ENCODE results near the gene RAB26.
"Not testable (repeated sequence)": the region's sequence is repeated elsewhere in the genome, so short reads cannot be mapped to it uniquely, and the experiment has no call there.

RAB26 gene

DNA sequence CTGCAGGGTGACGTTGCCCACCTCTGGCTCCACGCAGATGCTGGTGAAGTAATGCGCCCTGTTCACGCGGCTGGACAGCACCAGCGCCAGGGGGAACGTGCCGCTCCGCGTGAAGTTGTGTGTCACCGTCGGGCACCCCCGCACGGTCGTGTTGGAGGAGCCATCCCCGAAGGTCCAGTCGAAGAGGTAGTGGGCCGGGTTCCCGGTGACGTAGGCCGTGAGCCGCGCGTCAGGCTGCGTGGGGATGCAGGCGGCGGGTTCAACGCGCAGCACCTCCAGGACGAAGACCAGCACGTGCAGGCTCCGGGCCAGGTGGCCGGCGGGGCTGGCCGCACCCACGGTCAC lies 37.4 kb upstream of the RAB26 start:
- H3K27ac ChIP-seq; H3K9ac ChIP-seq (ENCODE audit: insufficient read length); H3K4me3 ChIP-seq; H3K36me3 ChIP-seq (ENCODE audit: insufficient read depth, low read length); H3K9me3 ChIP-seq (ENCODE audit: low read depth, low read length); DNase-seq (ENCODE audit: low read depth, low spot score): not testable (repeated sequence)

DNA sequence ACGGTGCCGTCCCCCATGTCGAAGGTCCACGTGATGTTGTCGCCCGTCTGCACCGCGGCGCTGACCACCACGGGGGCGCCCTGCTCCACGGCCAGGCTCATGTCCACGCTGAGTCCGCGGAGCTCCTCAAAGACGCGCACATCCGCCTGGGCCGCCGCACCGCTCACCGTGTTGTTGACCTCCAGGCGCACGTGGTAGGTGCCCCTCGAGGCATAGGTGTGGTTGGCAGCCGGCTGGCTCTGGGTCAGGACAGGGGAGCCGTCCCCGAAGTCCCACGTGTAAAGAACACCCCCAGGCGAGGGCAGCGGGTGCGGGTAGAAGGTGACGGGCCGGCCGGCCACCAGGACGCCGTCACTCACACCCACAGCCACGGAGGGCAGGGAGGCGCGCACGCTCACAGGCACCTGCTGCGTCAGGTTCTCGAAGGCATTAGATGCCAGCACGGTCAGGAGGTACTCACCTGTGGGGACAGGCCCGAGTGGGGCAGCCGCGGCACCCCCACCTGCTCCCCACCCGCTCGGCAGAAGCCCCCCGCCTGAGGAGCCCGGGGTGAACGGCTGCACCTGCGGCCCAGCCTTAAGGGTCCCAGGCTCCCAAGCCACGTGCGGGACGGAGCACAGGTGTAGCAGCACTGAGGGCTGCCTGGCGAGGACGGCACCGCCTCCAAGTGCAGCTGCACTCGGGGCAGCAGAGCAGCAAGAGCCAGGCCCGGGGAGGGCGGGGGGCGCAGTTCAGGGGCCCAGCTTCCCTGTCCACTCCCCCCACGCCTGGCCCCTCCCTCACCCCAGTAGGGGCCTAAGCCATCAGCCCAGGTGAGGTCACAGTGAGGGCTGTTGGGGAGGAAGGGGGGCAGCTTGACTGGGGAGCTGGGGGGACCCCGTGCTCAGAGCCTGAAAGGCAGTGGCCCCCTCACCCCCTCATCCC lies 36.8 kb upstream of the RAB26 start:
- not testable (repeated sequence) for DNase-seq (ENCODE audit: low read depth, low spot score); H3K9me3 ChIP-seq (ENCODE audit: low read depth, low read length); H3K4me3 ChIP-seq; H3K27ac ChIP-seq; H3K36me3 ChIP-seq (ENCODE audit: insufficient read depth, low read length); H3K9ac ChIP-seq (ENCODE audit: insufficient read length)

DNA sequence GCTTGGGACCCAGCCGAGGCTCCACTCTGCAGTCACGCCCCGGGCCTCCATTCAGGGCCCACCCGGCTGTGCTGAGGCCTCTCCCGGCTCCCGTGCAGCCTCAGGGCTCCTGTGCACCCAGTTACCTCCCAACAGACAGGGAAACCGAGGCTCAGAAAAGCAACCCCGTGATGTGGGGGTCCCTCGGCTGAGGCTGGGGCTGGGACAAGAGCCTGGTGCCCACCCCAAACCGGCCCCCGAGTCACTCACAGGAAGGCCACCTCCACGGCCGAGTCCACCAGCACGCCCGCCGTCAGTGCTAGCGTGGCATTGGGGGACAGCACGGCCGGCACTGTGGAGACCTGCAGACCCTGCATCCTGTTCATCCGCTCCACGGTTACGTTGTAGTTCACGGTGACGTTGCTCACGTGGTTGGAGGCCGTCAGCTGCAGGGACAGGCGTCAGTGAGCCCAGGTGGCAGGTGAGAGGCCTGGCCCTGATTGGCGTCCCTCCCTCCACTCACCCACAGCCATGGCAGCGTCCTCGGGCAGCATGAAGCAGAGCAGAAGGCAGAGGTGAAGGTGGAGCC lies 35.8 kb upstream of the RAB26 start:
- DNase-seq (ENCODE audit: low read depth, low spot score); H3K36me3 ChIP-seq (ENCODE audit: insufficient read depth, low read length); H3K9ac ChIP-seq (ENCODE audit: insufficient read length); H3K27ac ChIP-seq; H3K4me3 ChIP-seq; H3K9me3 ChIP-seq (ENCODE audit: low read depth, low read length): not testable (repeated sequence)

DNA sequence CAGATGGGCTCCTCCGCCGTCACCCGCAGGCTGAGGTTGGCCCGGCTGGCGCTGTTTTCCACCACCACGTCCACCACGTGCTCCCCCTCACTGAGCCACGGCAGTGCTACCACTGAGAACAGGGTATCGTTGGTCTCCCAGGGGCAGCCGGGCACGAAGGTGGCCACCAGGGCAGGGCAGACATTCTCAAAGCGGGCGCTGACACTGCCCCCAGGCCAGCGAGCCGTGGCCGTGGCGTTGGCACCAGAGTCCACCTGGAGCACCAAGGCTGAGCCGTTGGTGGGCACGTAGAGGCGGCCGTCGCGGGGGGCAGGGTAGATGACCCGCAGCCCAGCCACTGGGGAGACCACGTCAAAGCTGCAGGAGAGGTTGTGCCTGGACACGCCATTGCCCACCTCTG lies 34.2 kb upstream of the RAB26 start:
- not testable (repeated sequence) for H3K4me3 ChIP-seq; H3K27ac ChIP-seq; DNase-seq (ENCODE audit: low read depth, low spot score); H3K36me3 ChIP-seq (ENCODE audit: insufficient read depth, low read length); H3K9ac ChIP-seq (ENCODE audit: insufficient read length); H3K9me3 ChIP-seq (ENCODE audit: low read depth, low read length)

DNA sequence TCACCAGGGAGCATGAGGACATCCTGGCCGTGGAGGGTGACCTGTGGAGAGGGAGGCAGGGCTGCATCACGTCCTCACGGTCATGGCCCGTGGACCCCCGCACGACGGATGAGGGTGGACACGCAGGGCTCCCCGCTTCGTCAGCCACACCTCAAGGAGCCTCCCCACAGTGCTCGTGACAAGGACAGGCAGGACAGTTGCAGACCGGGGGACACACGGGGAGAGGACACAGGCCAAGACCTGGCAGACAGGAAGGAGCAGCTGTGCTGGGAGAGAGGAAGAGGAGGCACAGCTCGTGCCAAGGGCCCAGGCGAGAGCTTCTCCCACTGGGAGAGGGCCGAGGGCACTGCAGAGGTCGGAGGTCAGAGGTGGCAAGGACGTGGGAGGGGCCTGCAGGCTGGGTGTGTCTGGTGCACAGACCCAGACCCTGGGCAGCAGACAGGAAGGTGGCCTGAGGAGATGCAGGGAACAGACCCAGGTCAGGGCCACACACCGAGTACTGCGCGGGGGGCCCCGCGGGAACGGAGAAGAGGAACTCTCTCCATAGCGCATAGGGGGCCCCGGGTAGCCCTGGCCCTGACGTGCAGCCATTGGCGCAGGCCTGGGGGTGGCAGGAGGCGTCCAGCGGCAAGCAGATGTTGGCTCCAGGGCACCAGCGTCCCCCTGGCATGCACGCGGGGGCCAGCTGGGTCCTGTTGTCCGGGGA lies 33.4 kb upstream of the RAB26 start:
- H3K9me3 ChIP-seq (ENCODE audit: low read depth, low read length); H3K27ac ChIP-seq; H3K4me3 ChIP-seq; DNase-seq (ENCODE audit: low read depth, low spot score); H3K36me3 ChIP-seq (ENCODE audit: insufficient read depth, low read length); H3K9ac ChIP-seq (ENCODE audit: insufficient read length): not testable (repeated sequence)

DNA sequence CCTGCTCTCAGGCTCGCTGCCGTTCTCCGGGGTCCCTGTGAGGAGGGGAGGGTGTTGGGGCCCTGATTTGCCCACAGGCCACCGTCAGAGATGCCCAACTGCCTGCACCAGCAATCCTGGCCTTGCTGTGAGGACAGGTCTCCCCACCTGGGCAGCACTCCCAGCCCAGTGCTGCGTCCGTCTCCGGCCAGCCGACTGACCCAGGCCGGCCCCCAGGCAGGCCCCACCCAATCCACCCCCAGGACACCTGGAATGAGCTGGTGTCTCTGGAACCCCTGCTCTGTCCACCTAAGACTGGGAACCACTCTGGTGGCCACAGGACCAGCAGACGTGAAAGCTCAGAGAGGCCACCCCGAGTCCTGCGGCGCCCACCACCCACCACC lies 32.8 kb upstream of the RAB26 start:
- TF ChIP-seq POLR2AphosphoS5 (IDR thresholded peaks at IDR 0.05; ENCODE audit: borderline replicate concordance, low read depth, low read length): no peak
- TF ChIP-seq EZH2 (IDR thresholded peaks at IDR 0.05): no peak
- TF ChIP-seq FOXP2 (optimal IDR thresholded peaks at IDR 0.05; ENCODE audit: control extremely low read depth, extremely low read length, insufficient read depth): no peak
- H3K4me3 ChIP-seq: no peak overlapping the region
- no peaks in the 10 kb centered on the region; the same call in 1 of the 2 replicates for H3K36me3 ChIP-seq (ENCODE audit: insufficient read depth, low read length)
- H3K27ac ChIP-seq: no peak overlapping the region
- no peak overlapping the region for H3K9ac ChIP-seq (ENCODE audit: insufficient read length)
- H3K9me3 ChIP-seq (ENCODE audit: low read depth, low read length): no peaks in the 10 kb centered on the region
- no peak for DNase-seq (ENCODE audit: low read depth, low spot score)

DNA sequence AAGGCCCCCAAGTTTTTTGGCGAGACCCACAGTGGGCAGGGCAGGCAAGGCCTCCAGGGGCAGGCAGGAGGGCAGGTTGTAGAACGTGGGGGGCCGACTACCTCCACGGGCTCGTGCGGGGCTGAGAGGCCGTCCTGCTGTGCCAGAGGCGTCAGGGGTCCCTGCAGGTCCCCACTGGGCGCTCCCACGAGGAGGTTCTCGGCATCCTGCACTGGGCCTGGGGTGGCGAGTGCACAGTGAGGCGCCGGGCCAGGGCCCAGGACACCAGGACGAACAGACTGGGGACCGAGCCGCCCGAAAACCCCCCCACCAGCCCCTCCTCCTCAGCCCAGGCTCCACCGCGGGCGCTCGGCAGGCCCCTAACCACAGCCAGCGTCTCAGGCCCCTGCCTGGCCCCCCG lies 32.0 kb upstream of the RAB26 start:
- H3K9ac ChIP-seq (ENCODE audit: insufficient read length); DNase-seq (ENCODE audit: low read depth, low spot score); H3K4me3 ChIP-seq; H3K9me3 ChIP-seq (ENCODE audit: low read depth, low read length); H3K36me3 ChIP-seq (ENCODE audit: insufficient read depth, low read length); H3K27ac ChIP-seq: not testable (repeated sequence)

DNA sequence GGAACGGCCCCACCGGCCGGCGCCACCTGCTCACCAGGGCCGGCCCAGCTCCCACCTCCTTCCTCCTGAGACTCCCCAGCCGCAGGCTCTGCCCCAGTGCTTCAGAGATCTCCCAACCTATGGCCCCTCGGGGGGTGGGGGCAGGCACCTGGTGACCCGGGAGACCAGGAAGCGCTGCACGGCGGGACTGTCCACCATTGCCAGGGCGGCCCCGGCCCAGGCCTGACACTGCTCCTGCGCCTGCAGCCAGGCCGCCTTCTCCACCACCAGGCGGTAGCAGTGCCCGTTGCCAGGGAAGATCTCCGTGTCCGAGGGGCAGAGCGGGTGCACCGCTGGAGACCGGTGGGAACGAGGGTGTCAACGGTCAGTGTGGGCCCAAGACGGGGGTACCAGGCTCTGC lies 31.1 kb upstream of the RAB26 start:
- H3K9ac ChIP-seq (ENCODE audit: insufficient read length); H3K4me3 ChIP-seq; H3K9me3 ChIP-seq (ENCODE audit: low read depth, low read length); DNase-seq (ENCODE audit: low read depth, low spot score); H3K27ac ChIP-seq; H3K36me3 ChIP-seq (ENCODE audit: insufficient read depth, low read length): not testable (repeated sequence)

DNA sequence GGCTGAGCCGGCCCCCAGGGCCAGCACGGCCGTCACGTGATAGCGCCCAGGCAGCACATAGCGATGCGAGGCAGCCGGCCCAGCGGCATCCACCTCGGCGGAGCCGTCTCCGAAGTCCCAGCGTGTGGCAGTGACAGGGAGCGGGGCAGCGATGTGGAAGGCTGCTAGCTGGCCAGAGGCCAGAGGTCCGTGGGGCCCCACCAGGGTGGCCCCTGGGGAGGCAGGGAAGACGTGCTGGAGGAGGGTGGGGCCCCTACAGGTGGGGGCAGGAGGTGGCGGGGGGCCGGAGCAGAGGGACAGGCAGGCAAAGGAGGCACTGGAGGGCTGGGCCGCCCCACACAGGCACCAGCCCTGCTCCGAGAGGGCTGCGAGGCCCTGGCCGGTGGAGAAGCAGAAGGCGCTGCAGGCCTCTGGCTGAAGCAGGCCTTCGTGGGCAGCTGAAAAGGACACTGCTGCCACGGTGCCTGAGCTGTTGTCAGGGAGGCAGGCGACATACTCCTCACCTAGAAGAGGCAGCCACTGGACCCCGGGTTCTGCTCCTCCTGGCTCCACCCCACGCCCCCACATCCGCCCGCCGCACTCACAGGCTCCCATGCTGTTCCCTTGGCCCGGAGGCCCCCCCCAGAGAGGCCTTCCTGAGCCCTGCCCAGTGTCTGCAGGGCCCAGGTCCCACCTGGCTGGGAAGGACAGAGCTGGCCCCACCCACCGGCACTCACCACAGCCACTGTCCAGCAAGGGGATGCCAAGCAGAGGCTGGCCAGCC lies 30.3 kb upstream of the RAB26 start:
- H3K9ac ChIP-seq (ENCODE audit: insufficient read length); DNase-seq (ENCODE audit: low read depth, low spot score); H3K27ac ChIP-seq; H3K9me3 ChIP-seq (ENCODE audit: low read depth, low read length); H3K4me3 ChIP-seq; H3K36me3 ChIP-seq (ENCODE audit: insufficient read depth, low read length): not testable (repeated sequence)

DNA sequence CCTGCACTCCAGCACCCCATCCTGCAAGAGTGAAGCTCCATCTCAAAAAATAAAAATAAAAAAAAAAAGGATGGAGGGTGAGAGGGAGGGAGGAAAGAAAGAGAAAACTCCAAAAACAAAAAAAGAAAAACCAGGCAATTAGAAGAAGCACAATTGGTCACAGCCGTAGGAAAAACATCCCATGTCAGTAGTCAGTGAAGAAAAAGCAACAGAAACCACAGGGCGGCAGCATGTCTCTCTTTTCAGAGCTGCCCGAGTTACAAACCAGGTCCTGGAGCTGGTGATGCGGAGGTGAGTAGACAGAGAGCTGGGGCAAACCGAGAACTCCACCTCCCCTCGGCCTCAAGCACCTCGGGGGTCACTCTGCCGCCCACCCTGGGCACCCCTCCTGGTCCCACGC lies 27.1 kb upstream of the RAB26 start:
- H3K9me3 ChIP-seq (ENCODE audit: low read depth, low read length); H3K36me3 ChIP-seq (ENCODE audit: insufficient read depth, low read length); H3K27ac ChIP-seq; H3K9ac ChIP-seq (ENCODE audit: insufficient read length); DNase-seq (ENCODE audit: low read depth, low spot score); H3K4me3 ChIP-seq: not testable (repeated sequence)
